Neural cell (in vitro differentiated cells): ENCODE measurements around the gene TMEM208. TPM values are rescaled to one million over a fixed set of nuclear protein-coding genes. Genes with fewer than 3 reads are reported as not detected.

Experiments used
- H2AFZ ChIP-seq: fragments of 200-600, 300-800 bp; sonication (generic), shearing (Covaris generic); 2 replicates; pipeline ENCODE4 v1.6.0; 2014; ENCODE audit warnings: low read depth, mild to moderate bottlenecking, antibody characterized with exemption, low read length, moderate library complexity
- H3F3A ChIP-seq: fragments of 200-600 bp; shearing (Covaris generic); 2 replicates; pipeline ENCODE4 v1.6.1; 2016; ENCODE audit warnings: mild to moderate bottlenecking, moderate library complexity, mixed read lengths, antibody characterized with exemption, low read length; ENCODE audit not compliant: insufficient read depth, poor library complexity, severe bottlenecking
- H3K27ac ChIP-seq: fragments of 200-600, 300-800 bp; sonication (generic), shearing (Covaris generic); 2 replicates; pipeline ENCODE4 v1.5.1; 2014; ENCODE audit warnings: mild to moderate bottlenecking, low read length, moderate library complexity
- H3K27me3 ChIP-seq: fragments of 300-800, 200-600 bp; sonication (generic), shearing (Covaris generic); 2 replicates; pipeline ENCODE4 v1.6.0; 2014; ENCODE audit warnings: mild to moderate bottlenecking, low read depth, low read length, moderate library complexity; ENCODE audit not compliant: insufficient read depth
- H3K36me3 ChIP-seq: fragments of 300-800, 200-600 bp; sonication (generic), shearing (Covaris generic); 2 replicates; pipeline ENCODE4 v1.5.1; 2014; ENCODE audit warnings: mild to moderate bottlenecking, antibody characterized with exemption, low read length, moderate library complexity; ENCODE audit not compliant: insufficient read depth
- H3K4me2 ChIP-seq: fragments of 300-800, 200-600 bp; sonication (generic), shearing (Covaris generic); 2 replicates; pipeline ENCODE4 v1.6.0; 2014; ENCODE audit warnings: mild to moderate bottlenecking, low read length
- H3K4me3 ChIP-seq: fragments of 300-800, 200-600 bp; sonication (generic), shearing (Covaris generic); 2 replicates; pipeline ENCODE4 v1.5.1; 2014; ENCODE audit warnings: mild to moderate bottlenecking, low read length, moderate library complexity
- H3K79me2 ChIP-seq: fragments of 200-600 bp; shearing (Covaris generic); replicated peaks from 2 replicates; pipeline ENCODE4 v1.6.0; 2014; ENCODE audit warnings: mild to moderate bottlenecking, low read length, moderate library complexity; ENCODE audit not compliant: insufficient read depth
- H3K9ac ChIP-seq: fragments of 300-800, 200-600 bp; sonication (generic), shearing (Covaris generic); 2 replicates; pipeline ENCODE4 v1.6.1; 2016; ENCODE audit warnings: mild to moderate bottlenecking, low read length, mixed read lengths
- H3K9me2 ChIP-seq: fragments of 200-600 bp; shearing (Covaris generic); 2 replicates; pipeline ENCODE4 v1.6.1; 2016; ENCODE audit warnings: mild to moderate bottlenecking, low read length, mixed read lengths; ENCODE audit not compliant: insufficient read depth
- H3K9me3 ChIP-seq: fragments of 200-600, 300-800 bp; sonication (generic), shearing (Covaris generic); 2 replicates; pipeline ENCODE4 v1.6.1; 2016; ENCODE audit warnings: mild to moderate bottlenecking, mixed run types, low read length, moderate library complexity, mixed read lengths
- H4K20me1 ChIP-seq: fragments of 200-600 bp; shearing (Covaris generic); 2 replicates; pipeline ENCODE4 v1.6.1; 2016; ENCODE audit warnings: mild to moderate bottlenecking, mixed run types; ENCODE audit not compliant: insufficient read depth
- EP300 ChIP-seq: fragments of 450-650 bp; conservative IDR thresholded peaks from 2 replicates; pipeline ENCODE4 v1.6.1; 2014; ENCODE audit warnings: antibody characterized with exemption, mild to moderate bottlenecking, moderate library complexity; ENCODE audit not compliant: poor library complexity, severe bottlenecking
- EZH2 ChIP-seq: fragments of 200-600, 300-800 bp; shearing (Covaris generic), sonication (generic); IDR thresholded peaks from 2 replicates; pipeline ENCODE4 v1.6.1; 2014; ENCODE audit warnings: antibody characterized with exemption, low read length, borderline replicate concordance, mild to moderate bottlenecking; ENCODE audit not compliant: insufficient read depth, poor library complexity, severe bottlenecking
- MXI1 ChIP-seq: fragments of 450-650 bp; conservative IDR thresholded peaks from 2 replicates; pipeline ENCODE4 v1.6.1; 2014; ENCODE audit warnings: antibody characterized with exemption, mild to moderate bottlenecking; ENCODE audit not compliant: poor library complexity, severe bottlenecking
- POLR2AphosphoS5 ChIP-seq: IDR thresholded peaks from 2 replicates; pipeline ENCODE4 v1.6.1; 2012
- RAD21 ChIP-seq: fragments of 450-650 bp; conservative IDR thresholded peaks from 2 replicates; pipeline ENCODE4 v1.6.1; 2014; ENCODE audit warnings: antibody characterized with exemption, mild to moderate bottlenecking, moderate library complexity
- SMC3 ChIP-seq: fragments of 450-650 bp; conservative IDR thresholded peaks from 2 replicates; pipeline ENCODE4 v1.6.1; 2014; ENCODE audit warnings: antibody characterized with exemption, mild to moderate bottlenecking, moderate library complexity; ENCODE audit not compliant: poor library complexity
- TAF1 ChIP-seq: IDR thresholded peaks from 2 replicates; pipeline ENCODE4 v1.6.1; 2012; ENCODE audit warnings: low read depth
- polyA plus RNA-seq: library from polyadenylated mRNA; depleted of rRNA; stranded (reverse); fragments of >200 nt; gene quantifications from 2 replicates; pipeline ENCODE4 v1.2.3, GENCODE V29; 2014
- TF ChIP-seq, protein P1 (sequence below): IDR thresholded peaks from 2 replicates; pipeline ENCODE4 v1.6.1; 2012; ENCODE audit warnings: borderline replicate concordance
- TF ChIP-seq, protein P2 (sequence below): fragments of 450-650 bp; IDR thresholded peaks from 2 replicates; pipeline ENCODE4 v1.5.1; 2014; ENCODE audit warnings: antibody characterized with exemption, mild to moderate bottlenecking, moderate library complexity; ENCODE audit not compliant: poor library complexity, severe bottlenecking

The TMEM208 gene
- polyA plus RNA-seq, 1 donor from 2014 or later = 53.5 TPM

GRCh38 chr16:67238806-67239470 is 12.0 kb downstream of the TMEM208 start:
- Histone ChIP-seq H3K36me3 (no peaks in the 10 kb centered on the region), H3K9ac (no peak overlapping the region), H3K79me2 (no peaks in the 10 kb centered on the region)

GRCh38 chr16:67240506-67240905 is 13.6 kb downstream of the TMEM208 start:
- Histone ChIP-seq H3K9me3 (no peaks in the 10 kb centered on the region), H3F3A (no peaks in the 10 kb centered on the region), H3K4me3 (no peak overlapping the region), H3K27me3 (no peaks in the 10 kb centered on the region), H2AFZ (no peak overlapping the region), H3K79me2 (no peaks in the 10 kb centered on the region), H3K36me3 (no peaks in the 10 kb centered on the region), H3K27ac (no peak overlapping the region), H4K20me1 (no peaks in the 10 kb centered on the region), H3K9me2 (no peaks in the 10 kb centered on the region), H3K4me2 (no peak overlapping the region), H3K9ac (no peak overlapping the region)
- no peak for TF ChIP-seq RAD21
- TF ChIP-seq TAF1 = no peak
- TF ChIP-seq, protein P1, sequence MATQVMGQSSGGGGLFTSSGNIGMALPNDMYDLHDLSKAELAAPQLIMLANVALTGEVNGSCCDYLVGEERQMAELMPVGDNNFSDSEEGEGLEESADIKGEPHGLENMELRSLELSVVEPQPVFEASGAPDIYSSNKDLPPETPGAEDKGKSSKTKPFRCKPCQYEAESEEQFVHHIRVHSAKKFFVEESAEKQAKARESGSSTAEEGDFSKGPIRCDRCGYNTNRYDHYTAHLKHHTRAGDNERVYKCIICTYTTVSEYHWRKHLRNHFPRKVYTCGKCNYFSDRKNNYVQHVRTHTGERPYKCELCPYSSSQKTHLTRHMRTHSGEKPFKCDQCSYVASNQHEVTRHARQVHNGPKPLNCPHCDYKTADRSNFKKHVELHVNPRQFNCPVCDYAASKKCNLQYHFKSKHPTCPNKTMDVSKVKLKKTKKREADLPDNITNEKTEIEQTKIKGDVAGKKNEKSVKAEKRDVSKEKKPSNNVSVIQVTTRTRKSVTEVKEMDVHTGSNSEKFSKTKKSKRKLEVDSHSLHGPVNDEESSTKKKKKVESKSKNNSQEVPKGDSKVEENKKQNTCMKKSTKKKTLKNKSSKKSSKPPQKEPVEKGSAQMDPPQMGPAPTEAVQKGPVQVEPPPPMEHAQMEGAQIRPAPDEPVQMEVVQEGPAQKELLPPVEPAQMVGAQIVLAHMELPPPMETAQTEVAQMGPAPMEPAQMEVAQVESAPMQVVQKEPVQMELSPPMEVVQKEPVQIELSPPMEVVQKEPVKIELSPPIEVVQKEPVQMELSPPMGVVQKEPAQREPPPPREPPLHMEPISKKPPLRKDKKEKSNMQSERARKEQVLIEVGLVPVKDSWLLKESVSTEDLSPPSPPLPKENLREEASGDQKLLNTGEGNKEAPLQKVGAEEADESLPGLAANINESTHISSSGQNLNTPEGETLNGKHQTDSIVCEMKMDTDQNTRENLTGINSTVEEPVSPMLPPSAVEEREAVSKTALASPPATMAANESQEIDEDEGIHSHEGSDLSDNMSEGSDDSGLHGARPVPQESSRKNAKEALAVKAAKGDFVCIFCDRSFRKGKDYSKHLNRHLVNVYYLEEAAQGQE = no peak
- TF ChIP-seq SMC3 = no peak
- no peak for TF ChIP-seq EZH2
- no peak for TF ChIP-seq EP300
- no peak for TF ChIP-seq MXI1
- TF ChIP-seq, protein P2, sequence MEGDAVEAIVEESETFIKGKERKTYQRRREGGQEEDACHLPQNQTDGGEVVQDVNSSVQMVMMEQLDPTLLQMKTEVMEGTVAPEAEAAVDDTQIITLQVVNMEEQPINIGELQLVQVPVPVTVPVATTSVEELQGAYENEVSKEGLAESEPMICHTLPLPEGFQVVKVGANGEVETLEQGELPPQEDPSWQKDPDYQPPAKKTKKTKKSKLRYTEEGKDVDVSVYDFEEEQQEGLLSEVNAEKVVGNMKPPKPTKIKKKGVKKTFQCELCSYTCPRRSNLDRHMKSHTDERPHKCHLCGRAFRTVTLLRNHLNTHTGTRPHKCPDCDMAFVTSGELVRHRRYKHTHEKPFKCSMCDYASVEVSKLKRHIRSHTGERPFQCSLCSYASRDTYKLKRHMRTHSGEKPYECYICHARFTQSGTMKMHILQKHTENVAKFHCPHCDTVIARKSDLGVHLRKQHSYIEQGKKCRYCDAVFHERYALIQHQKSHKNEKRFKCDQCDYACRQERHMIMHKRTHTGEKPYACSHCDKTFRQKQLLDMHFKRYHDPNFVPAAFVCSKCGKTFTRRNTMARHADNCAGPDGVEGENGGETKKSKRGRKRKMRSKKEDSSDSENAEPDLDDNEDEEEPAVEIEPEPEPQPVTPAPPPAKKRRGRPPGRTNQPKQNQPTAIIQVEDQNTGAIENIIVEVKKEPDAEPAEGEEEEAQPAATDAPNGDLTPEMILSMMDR = no peak
- no peak for TF ChIP-seq POLR2AphosphoS5

More at GRCh38 chr16:67238806-67239470, 12.0 kb downstream of the TMEM208 start:
- Histone ChIP-seq H2AFZ (no peak overlapping the region), H3K4me3 (no peak overlapping the region), H4K20me1 (no peaks in the 10 kb centered on the region), H3F3A (no peaks in the 10 kb centered on the region), H3K9me2 (no peaks in the 10 kb centered on the region), H3K27ac (no peak overlapping the region), H3K4me2 (no peak overlapping the region), H3K27me3 (no peaks in the 10 kb centered on the region), H3K9me3 (no peaks in the 10 kb centered on the region)
- TF ChIP-seq TAF1 (no peak), EP300 (no peak), SMC3 (no peak), RAD21 (no peak), EZH2 (no peak), POLR2AphosphoS5 (no peak), MXI1 (no peak)
- TF ChIP-seq, protein P1 = no peak
- TF ChIP-seq, protein P2 = no peak
